Measurements from ENCODE around the gene PDS5A.
"Not testable (repeated sequence)": the region's sequence is repeated elsewhere in the genome, so short reads cannot be mapped to it uniquely, and the experiment has no call there.

- TF ChIP-seq CTCF (IDR thresholded peaks at IDR 0.05; ENCODE audit: extremely low read depth in 1 of 2, insufficient read depth in 1 of 2, low read depth in 1 of 2, low read length in 2 of 2); EZH2 (IDR thresholded peaks at IDR 0.05; ENCODE audit: borderline replicate concordance, low read depth, low read length, severe bottlenecking); POLR2A (IDR thresholded peaks at IDR 0.05; ENCODE audit: low read depth, low read length); JUN (IDR thresholded peaks at IDR 0.05; ENCODE audit: borderline replicate concordance, insufficient read depth, insufficient read length, low read depth); POLR2AphosphoS5 (IDR thresholded peaks at IDR 0.05; ENCODE audit: insufficient read depth, low read depth, low read length); GATA2 (IDR thresholded peaks at IDR 0.05; ENCODE audit: insufficient read depth, insufficient read length, low read depth, low read length); MYC (IDR thresholded peaks at IDR 0.05; ENCODE audit: low read depth, low read length); FOS (IDR thresholded peaks at IDR 0.05; ENCODE audit: borderline replicate concordance, insufficient read depth, low read length): not testable (repeated sequence)
Observed at GRCh38 chr4:40024049-40024448, 46.3 kb upstream of the PDS5A start.
